Measurements from ENCODE around the gene DIO3.
"Not testable (repeated sequence)": the region's sequence is repeated elsewhere in the genome, so short reads cannot be mapped to it uniquely, and the experiment has no call there.

The DIO3 gene

GRCh38 chr14:101559624-101560533 is 1.4 kb upstream of the DIO3 start:
- DNase-seq: no peak

- no peak for DNase-seq
Observed at GRCh38 chr14:101560534-101561113, 671 bp upstream of the DIO3 start.

GRCh38 chr14:101561897-101562490 is 699 bp downstream of the DIO3 start:
- no peak for DNase-seq

- no peak for DNase-seq
Observed at GRCh38 chr14:101562659-101563351, 1.5 kb downstream of the DIO3 start.

GRCh38 chr14:101563352-101563653 is 2.0 kb downstream of the DIO3 start:
- no peak for DNase-seq

- DNase-seq: no peak
Observed at GRCh38 chr14:101563654-101564443, 2.6 kb downstream of the DIO3 start.

- no peak for DNase-seq
Observed at GRCh38 chr14:101564444-101564776, 3.1 kb downstream of the DIO3 start.

- DNase-seq: no peak
Observed at GRCh38 chr14:101564819-101565698, 3.8 kb downstream of the DIO3 start.

- DNase-seq: no peak
Observed at GRCh38 chr14:101567252-101567651, 6.0 kb downstream of the DIO3 start.

- no peak for DNase-seq
Observed at GRCh38 chr14:101571004-101571403, 9.7 kb downstream of the DIO3 start.

GRCh38 chr14:101572526-101572925 is 11.2 kb downstream of the DIO3 start:
- DNase-seq: not testable (repeated sequence)

GRCh38 chr14:101573289-101573688 is 12.0 kb downstream of the DIO3 start:
- no peak for DNase-seq

- DNase-seq: no peak
Observed at GRCh38 chr14:101575581-101575980, 14.3 kb downstream of the DIO3 start.

GRCh38 chr14:101577221-101577909 is 16.1 kb downstream of the DIO3 start:
- no peak for DNase-seq

- no peak for DNase-seq
Observed at GRCh38 chr14:101578489-101578888, 17.2 kb downstream of the DIO3 start.

GRCh38 chr14:101579372-101580080 is 18.2 kb downstream of the DIO3 start:
- DNase-seq: no peak

- DNase-seq: no peak
Observed at GRCh38 chr14:101581806-101582205, 20.5 kb downstream of the DIO3 start.

- DNase-seq: no peak
Observed at GRCh38 chr14:101582294-101582693, 21.0 kb downstream of the DIO3 start.

- no peak for DNase-seq
Observed at GRCh38 chr14:101583006-101583714, 21.9 kb downstream of the DIO3 start.

- DNase-seq: no peak
Observed at GRCh38 chr14:101583715-101584054, 22.4 kb downstream of the DIO3 start.

All from SHP77 (cell line).